Measurements from ENCODE around the gene PRRC2A.
A peak's percentile ranks its signal among the peaks of the same experiment; 100 is the strongest.

Gene PRRC2A

GRCh38 chr6:31620586-31621319, at the start of gene PRRC2A:
TSS of gene PRRC2A (plus strand) at chr6:31620715. CDS start at chr6:31622790, 2,075 bp downstream.
- DNase-seq, result peak; percentile 75

GRCh38 chr6:31572041-31572911, 48.2 kb upstream of the PRRC2A start, which contains the start of gene LTA:
TSS of gene LTA (plus strand) at chr6:31572289. CDS start at chr6:31572743, 454 bp downstream.
- no peak for DNase-seq

- DNase-seq, result no peak
Measured at GRCh38 chr6:31573239-31574105, 47.0 kb upstream of the PRRC2A start.

- no peak for DNase-seq
Measured at GRCh38 chr6:31574106-31575061, 46.1 kb upstream of the PRRC2A start.

GRCh38 chr6:31575335-31575901, 45.1 kb upstream of the PRRC2A start, which contains the start of gene TNF:
TSS of gene TNF (plus strand) at chr6:31575565. CDS start at chr6:31575742, 177 bp downstream.
- DNase-seq, result no peak

- no peak for DNase-seq
Measured at GRCh38 chr6:31575952-31576685, 44.4 kb upstream of the PRRC2A start.

- no peak for DNase-seq
Measured at GRCh38 chr6:31576897-31577578, 43.5 kb upstream of the PRRC2A start.

- DNase-seq, result no peak
Measured at GRCh38 chr6:31577579-31577966, 42.9 kb upstream of the PRRC2A start.

- DNase-seq, result no peak
Measured at GRCh38 chr6:31578184-31579118, 42.1 kb upstream of the PRRC2A start.

GRCh38 chr6:31579119-31579505, 41.4 kb upstream of the PRRC2A start:
- no peak for DNase-seq

DNA sequence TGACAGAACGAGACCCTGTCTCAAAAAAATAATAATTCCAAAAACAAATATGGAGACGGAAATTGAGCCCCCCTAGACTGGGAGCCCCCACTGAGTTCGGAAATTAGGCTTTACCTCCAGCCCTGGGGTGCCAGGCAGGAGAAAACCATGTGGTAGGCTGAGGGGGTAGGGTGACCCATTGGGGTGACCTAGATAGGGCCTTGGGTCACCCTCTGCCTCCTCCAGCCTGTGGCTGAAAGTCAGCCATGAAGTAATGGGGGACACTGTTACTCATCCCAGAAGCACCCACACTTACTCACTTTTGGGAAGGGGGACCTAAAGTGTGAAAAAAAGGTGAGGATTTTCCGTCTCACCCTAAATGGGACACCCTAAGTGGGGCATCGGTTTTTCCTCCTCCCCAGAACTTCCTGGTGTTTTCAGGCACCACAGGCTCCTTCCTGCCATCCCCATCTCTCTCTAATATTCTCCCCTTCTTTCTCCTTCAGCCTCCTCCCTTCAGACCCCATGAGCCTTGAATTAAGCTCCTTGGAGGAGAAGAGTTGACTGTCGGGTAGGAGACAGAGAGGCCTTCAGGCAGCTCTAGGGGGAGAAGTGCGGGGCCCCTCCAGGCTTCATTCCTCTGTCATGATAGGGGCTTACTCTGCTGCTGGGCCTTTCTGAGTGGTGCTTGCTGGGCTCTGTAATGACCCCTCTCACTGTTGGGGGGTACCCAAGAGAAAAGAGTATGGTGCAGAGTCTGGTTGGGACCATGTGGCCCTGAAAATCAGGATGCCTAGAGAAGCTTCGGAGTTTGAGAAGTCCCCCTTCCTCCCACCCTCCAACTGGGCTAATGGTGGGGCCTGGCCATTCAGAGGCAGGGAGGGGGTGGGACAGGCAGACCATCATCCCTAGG, 40.7 kb upstream of the PRRC2A start:
- no peak for DNase-seq

DNA sequence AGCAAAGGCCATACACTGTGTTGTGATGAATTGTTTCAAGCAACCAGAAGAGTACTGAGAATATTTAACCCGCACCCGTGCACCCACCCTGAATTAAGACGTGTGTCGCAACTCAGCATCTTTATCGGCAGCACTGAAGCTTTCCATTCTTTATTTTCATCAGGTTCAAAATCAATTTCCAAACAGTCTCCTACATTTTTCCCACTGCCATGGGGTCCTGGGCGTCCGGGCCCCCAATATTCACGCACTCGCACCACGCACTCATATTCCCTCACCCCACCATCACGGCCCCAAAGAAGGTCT, 40.1 kb upstream of the PRRC2A start:
- no peak for DNase-seq

DNA sequence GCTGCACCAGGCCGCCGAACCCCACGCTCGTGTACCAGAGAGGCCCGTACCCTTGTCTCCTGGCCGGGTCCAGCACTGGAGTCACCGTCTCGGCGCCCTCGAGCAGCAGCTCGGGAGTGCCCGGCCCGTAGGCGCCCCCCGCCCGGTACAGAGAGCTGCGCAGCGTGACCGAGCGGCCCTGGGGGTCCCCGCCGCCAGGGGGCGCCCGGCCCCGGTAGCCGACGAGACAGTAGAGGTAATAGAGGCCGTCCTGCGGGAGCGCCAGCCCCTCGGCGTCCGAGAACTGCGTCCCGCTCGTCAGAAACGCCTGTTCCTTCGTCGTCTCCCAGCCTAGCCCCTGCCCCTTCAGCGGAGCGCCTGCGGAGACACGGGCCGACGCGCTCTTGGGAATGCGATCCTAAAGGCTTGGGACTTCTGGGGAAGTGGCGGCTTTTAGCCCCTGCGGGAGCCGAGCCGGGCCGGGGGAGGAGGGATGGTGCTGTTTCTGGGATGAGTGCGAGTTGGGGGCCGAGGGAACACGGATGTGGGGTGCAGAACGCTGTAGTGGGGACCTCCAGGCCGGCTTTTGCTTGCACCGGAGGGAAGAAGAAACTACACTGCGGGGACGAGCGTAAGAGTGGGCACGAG, 39.6 kb upstream of the PRRC2A start:
- DNase-seq, result peak; percentile 16

GRCh38 chr6:31581434-31582229, 38.9 kb upstream of the PRRC2A start:
- no peak for DNase-seq

- DNase-seq, result no peak
Measured at GRCh38 chr6:31582230-31582643, 38.3 kb upstream of the PRRC2A start, which contains the start of gene LTB. TSS of gene LTB (minus strand) at chr6:31582424. CDS start at chr6:31582417, 7 bp downstream.

DNA sequence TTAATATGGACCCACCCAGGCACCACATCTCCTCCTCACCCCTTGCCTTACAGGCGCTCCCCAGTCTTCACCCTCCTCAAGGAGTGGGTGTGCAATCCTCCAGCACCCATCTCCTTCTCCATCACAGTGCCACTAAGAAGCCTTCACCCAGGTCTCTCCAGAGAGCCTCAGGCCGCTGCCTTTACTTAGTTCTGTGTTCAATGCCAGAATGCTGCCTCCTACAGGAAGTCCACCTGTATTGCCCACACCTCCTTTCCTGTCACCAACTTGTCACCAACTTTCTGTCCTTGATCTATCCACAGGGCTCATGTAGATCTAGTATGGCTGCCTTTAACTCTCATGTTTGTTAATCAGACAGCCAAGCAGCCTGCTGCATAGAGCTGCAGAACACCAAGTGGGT, 35.0 kb upstream of the PRRC2A start:
- DNase-seq, result no peak
